ENCODE results near the gene GPRC5A.

Gene GPRC5A

DNA sequence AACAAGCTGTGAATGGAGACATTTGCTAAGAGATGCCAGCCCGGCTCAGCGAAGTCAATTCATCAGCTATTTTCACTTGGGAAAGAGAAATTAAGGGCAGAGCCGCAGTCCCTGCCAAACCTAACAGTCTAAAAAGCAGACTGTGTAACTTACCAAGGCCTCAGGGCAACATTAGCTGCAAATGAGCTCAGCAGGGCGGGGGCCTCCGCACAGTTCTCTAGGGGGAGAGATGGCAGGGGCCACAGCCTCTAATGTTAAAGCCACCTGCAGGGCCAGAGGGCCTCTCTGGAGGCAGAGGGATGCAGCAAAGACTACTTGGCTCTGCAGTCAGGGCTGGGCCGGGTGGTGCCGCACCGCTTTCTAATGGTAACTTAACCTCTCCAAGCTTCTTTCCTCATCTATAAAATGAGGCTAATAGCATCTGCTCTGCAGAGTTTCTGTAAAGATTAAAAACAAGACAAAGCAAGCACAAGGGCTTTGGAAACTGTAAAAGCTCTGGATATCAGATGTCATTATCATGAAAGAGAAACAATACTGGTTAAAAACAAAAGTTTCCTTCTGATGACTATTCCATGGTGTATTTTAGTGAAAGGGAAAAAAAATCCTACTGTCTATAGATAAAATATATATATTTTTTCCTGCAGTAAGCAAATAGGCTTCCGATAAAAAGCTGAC lies 13.4 kb upstream of the GPRC5A start:
- Mint-ChIP-seq H3K9me3 (no peaks in the 10 kb centered on the region), H3K4me3 (no peak overlapping the region), H3K27me3 (no peaks in the 10 kb centered on the region), H3K27ac (no peak overlapping the region), H3K4me1 (peaks cover 15% of the 10 kb centered on the region)
- DNase-seq (no peak), ATAC-seq (no peak)

DNA sequence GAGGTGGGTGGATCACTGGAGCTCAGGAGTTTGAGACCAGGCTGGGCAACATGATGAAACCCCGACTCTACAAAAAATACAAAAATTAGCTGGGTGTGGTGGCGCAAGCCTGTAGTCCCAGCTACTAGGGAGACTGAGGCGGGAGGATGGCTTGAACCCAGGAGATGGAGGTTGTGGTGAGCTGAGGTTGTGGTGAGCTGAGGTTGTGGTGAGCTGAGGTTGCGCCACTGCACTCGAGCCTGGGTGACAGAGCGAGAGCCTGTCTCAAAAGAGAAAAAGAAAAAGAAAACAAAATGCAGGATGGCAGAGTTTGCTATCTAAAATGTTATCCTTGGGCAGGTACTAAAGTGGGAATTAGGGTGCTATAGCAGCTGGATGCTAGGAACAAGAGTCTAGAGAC lies 10.8 kb upstream of the GPRC5A start:
- DNase-seq (no peak), ATAC-seq (peak; percentile 51)
- Mint-ChIP-seq H3K4me1 (peaks cover 15% of the 10 kb centered on the region), H3K27me3 (no peaks in the 10 kb centered on the region), H3K4me3 (no peak overlapping the region), H3K9me3 (no peaks in the 10 kb centered on the region), H3K27ac (peak overlapping the region in 1 of 2 donors; percentile 45)

DNA sequence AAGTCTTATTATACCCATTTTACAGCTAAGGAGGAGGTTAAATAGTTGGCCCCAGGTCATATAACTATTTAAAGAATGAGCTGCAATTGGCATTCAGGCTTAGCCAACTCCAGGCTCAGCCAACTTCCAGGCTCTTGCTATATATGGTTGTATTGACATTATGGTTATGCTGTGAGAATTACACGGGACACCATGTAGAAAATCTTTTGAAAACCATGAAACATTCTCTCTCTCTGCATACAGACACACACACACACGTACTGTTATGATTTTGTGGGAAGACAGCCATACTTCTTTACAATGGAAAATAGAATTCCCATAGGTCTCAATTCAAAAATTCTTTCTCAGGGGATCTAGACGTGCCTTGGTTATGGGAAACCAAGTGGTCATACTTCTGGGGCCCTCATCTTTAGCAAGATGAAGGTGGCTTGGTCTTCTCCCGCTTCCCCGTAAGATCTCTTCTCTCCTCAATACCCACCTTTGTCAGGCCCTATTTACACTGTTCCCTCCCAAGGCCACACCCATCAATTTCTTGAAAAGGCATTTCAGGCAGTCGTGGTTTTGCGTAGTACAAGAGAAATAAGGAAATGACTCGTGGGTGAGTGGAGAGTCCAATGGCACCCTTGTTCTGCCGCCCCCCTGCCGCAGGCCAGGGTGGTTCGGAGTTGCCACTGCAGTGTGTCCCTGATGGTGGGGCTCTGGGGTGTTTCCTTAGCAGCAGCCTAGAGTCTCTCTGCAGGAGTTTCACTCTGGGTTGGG lies 10.0 kb upstream of the GPRC5A start:
- Mint-ChIP-seq H3K27me3 (no peaks in the 10 kb centered on the region), H3K27ac (no peak overlapping the region), H3K4me1 (peaks cover 15% of the 10 kb centered on the region), H3K9me3 (no peaks in the 10 kb centered on the region), H3K4me3 (no peak overlapping the region)
- ATAC-seq = peak; percentile 34
- DNase-seq = no peak

DNA sequence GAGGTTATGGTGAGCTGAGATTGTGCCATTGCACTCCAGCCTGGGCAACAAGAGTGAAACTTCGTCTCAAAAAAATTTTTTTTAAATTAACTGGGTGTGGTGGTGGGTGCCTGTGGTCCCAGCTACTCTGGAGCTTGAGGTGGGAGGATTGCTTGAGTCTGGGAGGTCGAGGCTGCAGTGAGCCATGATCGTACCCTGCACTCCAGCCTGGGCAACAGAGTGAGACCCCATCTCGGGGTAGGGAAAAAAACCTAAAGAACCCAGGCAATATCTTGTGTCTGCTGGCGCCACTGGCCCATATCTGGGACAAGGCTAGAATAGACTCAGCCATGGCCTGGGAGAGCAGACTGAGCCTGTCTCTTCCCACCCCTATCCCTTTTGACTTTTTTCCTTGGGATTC lies 9.1 kb upstream of the GPRC5A start:
- no peak overlapping the region for H3K4me3 Mint-ChIP-seq
- H3K9me3 Mint-ChIP-seq = no peaks in the 10 kb centered on the region
- ATAC-seq (no peak), DNase-seq (no peak)
- H3K27me3 Mint-ChIP-seq = no peaks in the 10 kb centered on the region
- H3K27ac Mint-ChIP-seq = peak overlapping the region in 1 of 2 donors; percentile 55
- H3K4me1 Mint-ChIP-seq = peaks cover 15% of the 10 kb centered on the region

DNA sequence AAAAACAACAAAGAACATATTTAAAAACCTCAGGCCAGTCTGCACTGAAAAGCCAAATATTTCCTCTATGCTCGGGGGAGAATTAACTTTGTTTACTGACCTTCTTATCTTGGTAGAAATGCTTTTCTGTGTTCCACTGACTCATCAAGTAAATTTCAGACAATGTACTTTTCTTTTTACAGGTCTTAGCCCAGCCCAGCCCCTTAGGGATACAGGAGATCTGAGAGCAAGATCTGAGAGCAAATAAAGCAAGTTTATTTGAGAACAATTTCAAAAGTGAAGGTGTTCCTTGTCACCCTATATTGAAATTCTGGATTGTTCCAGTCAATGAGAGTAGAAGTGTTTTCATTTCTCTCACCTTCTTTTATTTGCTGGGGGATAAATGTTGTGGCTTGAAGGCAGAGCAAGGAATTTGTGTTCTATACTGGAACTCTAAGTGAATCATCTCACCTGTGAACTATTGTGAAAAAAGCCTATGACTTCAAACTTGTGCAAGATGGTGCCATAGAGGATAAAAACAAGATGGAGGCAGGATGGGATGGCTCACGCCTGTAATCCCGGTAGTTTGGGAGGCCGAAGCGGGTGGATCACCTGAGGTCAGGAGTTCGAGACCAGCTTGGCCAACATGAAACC lies 7.9 kb upstream of the GPRC5A start:
- H3K9me3 Mint-ChIP-seq = no peaks in the 10 kb centered on the region
- DNase-seq (no peak), ATAC-seq (no peak)
- H3K27ac Mint-ChIP-seq = no peak overlapping the region
- H3K27me3 Mint-ChIP-seq = peaks cover 4% of the 10 kb centered on the region
- H3K4me3 Mint-ChIP-seq = no peak overlapping the region
- peaks cover 15% of the 10 kb centered on the region for H3K4me1 Mint-ChIP-seq

DNA sequence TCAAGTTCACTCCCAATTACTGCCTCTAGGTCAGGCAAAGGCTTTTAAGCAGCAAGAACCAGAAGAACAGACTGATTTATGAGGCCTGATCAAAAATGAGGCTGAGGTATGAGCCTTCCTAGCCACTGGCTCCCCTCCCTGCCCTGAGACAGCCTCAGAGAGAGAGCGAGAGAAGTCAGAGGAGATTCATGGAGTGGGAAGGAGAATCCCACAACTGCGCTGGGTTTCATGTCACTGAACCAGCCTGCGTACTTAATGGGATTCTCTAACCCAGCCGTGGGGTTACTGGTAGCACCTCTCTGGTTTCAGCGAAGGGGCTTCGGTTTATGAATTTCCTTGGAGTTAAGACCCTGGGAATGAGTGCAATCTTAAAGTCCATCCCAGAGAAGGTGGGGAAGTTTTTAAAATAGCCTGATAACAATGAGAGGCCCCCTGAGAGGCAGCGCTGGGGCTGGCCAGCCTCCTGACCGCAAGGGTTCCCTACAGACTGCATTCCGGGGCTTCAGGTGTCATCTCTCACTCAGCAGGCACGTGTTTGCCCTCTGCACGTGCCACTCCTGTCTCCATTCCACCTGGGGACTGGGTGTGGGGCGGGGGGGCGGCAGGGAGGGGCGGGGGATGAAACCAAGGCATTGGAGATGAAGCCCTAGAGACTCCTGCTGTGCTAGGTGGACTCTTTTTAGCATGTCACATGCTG lies 6.1 kb upstream of the GPRC5A start:
- ATAC-seq = no peak

DNA sequence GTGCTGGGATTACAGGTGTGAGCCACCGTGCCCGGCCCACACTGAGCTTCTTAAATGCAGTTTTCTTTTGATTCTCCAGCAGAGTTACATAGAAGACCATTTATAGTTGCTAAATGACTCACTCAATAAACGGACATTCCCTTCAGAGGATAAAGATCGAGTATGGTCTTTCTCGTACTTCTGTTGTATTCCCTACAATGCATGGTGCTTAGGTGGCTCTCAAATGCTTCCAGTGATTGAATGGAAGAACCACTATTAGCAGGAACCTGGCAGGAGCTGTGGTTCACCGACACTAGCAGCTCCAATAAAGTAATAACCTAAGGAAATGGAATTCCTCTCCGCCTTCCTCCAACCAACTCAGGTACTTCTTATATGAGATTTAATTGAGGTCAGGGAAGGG lies 3.9 kb upstream of the GPRC5A start:
- H3K27ac Mint-ChIP-seq = no peak overlapping the region
- H3K27me3 Mint-ChIP-seq = peaks cover 40% of the 10 kb centered on the region
- ATAC-seq = no peak
- no peak for DNase-seq
- no peak overlapping the region for H3K4me3 Mint-ChIP-seq
- H3K9me3 Mint-ChIP-seq = no peaks in the 10 kb centered on the region
- H3K4me1 Mint-ChIP-seq = peaks cover 22% of the 10 kb centered on the region

More for the DNA sequence above, 6.1 kb upstream of the GPRC5A start:
- H3K9me3 Mint-ChIP-seq = no peaks in the 10 kb centered on the region
- H3K27ac Mint-ChIP-seq = peak overlapping the region in 1 of 2 donors; percentile 8
- DNase-seq = no peak
- no peak overlapping the region for H3K4me3 Mint-ChIP-seq
- peaks cover 19% of the 10 kb centered on the region for H3K4me1 Mint-ChIP-seq
- H3K27me3 Mint-ChIP-seq = peaks cover 19% of the 10 kb centered on the region

DNA sequence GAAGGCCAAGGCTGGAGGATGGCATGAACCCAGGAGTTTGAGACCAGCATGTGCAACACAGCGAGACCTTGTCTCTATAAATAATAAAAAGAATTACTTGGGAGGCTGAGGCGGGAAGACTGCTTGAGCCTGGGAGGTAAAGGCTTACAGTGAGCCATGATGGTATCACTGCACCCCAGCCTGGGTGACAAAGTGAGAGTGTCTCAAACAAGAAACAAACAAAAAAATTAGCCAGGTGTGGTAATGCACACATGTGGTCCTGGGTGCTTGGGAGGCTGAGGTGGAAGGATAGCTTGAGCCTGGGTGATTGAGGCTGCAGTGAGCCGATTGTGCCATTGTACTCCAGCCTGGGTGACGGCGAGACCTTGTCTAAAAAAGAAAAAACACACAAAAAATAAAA lies 1.7 kb upstream of the GPRC5A start:
- no peak for DNase-seq
- Mint-ChIP-seq H3K27me3 (peaks cover 49% of the 10 kb centered on the region), H3K4me3 (no peak overlapping the region), H3K9me3 (no peaks in the 10 kb centered on the region), H3K27ac (no peak overlapping the region), H3K4me1 (peaks cover 22% of the 10 kb centered on the region)
- no peak for ATAC-seq

DNA sequence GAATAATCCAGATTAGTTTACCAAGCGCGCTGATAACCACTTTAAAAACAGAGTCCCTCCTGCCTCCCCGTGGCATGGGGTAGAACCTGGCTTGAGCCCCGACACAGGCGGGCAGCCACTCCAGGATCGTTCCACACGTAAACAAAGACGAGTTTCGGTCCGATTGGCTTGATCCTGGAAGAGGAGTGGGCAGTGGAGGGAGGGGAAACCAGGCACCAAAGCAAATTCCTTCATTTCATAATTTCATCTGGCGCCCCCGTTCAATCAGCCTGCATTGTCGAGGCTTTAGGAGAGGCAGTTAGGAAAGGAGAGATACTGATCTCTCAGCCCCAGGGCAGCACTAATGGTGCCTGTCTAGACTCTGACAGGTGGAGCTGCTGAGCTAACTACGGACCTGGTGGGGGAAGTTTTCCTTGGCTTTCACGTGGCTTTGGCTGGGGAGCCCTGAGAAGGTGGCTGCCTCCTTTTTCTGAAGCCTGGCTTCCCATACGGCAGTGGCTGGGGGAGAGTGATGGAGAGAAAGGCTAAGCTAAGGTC lies 751 bp upstream of the GPRC5A start:
- peak; percentile 30 to 44 for DNase-seq
- Mint-ChIP-seq H3K27ac (peak overlapping the region; percentile 91 to 94), H3K27me3 (peaks cover 49% of the 10 kb centered on the region), H3K4me1 (peaks cover 22% of the 10 kb centered on the region), H3K4me3 (peak overlapping the region; percentile 90 to 92), H3K9me3 (no peaks in the 10 kb centered on the region)
- peak; percentile 76 for ATAC-seq

DNA sequence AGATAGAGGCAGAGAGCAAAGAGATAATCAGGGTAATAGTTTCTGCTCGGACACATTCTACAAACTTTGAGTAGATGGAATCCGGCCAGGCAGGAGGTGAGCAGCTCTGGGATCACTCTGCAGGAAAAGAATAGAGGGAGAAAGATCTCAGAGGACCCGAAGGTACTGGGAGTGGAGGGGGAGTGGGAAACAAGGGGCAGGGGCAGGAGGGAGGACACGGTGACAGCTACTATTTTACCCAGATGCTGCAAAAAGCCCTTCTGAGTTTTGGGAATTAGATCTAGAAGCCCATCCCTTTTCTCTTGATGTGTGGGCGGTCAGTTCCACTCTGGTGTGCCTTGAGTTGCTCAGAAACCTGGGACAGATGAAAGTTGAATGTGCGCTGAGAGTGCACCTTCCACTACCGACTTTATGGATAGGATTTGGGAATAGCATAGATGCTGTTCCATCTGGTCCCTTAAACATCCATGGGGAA lies 556 bp downstream of the GPRC5A start:
- no peak for DNase-seq

DNA sequence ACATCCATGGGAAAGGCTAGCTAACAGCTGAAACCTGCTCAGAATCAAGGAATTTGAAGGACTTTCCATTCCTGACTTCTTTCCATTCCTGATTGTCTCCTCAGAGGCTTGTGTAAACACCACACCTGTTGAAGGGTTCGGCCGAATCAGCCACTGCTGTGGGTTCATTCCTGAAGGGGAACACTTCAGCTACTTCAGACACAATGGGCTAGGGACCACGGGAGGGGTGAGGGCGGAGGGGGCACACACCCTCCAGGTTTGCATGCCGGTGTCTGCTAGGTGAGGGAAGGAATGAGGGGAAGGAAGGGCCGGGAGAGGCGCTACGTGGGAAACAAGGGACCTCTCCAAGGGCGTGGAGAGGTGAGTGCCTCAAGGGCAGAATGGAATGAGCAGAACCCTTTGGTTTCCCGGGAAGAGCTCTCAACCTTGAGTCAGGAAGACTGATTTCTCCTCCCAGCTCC lies 1.3 kb downstream of the GPRC5A start:
- peak overlapping the region in 1 of 2 donors; percentile 31 for H3K27ac Mint-ChIP-seq

More for the DNA sequence above, 556 bp downstream of the GPRC5A start:
- no peak for ATAC-seq
- Mint-ChIP-seq H3K9me3 (no peaks in the 10 kb centered on the region), H3K27me3 (peaks cover 49% of the 10 kb centered on the region), H3K27ac (no peak overlapping the region), H3K4me1 (peaks cover 22% of the 10 kb centered on the region), H3K4me3 (peak overlapping the region; percentile 90 to 92)

DNA sequence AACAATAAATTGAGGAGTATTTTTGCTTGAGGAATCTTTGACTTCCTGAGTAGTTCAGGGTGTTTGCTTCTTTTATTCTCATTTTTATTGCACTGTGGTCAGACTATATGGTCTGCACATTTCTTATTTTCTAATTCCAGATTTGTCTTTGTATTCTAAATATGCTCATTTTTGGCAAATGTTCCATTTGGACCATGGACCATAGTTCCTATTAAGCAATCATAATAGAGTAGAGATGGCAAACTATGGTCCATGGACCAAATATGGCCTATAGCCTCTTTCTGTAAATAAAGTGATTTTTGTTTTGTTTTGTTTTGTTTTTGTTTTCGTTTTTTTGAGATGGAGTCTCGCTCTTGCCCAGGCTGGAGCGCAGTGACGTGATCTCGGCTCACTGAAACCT lies 2.1 kb downstream of the GPRC5A start:
- Mint-ChIP-seq H3K4me3 (no peak overlapping the region), H3K27me3 (peaks cover 46% of the 10 kb centered on the region), H3K27ac (no peak overlapping the region), H3K9me3 (no peaks in the 10 kb centered on the region), H3K4me1 (peaks cover 22% of the 10 kb centered on the region)
- ATAC-seq = no peak
- no peak for DNase-seq

More for the DNA sequence above, 1.3 kb downstream of the GPRC5A start:
- ATAC-seq (no peak), DNase-seq (no peak)
- Mint-ChIP-seq H3K4me3 (no peak overlapping the region), H3K9me3 (no peaks in the 10 kb centered on the region), H3K4me1 (peaks cover 22% of the 10 kb centered on the region), H3K27me3 (peaks cover 49% of the 10 kb centered on the region)

DNA sequence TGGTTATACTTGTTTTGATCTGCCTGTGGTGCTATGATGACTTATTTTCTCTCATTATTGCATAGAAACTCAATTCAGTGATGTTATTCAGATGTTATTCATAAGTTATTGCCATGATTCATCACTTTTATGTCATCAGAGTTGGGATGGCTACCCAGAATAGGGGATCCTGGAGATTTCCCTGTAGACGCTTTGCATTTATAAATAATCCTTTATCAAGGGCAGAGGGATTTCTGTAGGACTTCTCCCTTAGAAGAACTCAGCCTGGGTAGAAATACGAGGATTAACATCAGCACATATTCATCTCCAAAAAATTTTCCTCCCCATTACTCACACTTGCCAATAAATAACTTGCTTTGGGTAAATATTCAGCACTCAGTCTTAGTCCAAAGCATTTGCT lies 4.9 kb downstream of the GPRC5A start:
- H3K9me3 Mint-ChIP-seq = no peaks in the 10 kb centered on the region
- no peak for ATAC-seq
- peaks cover 23% of the 10 kb centered on the region for H3K27me3 Mint-ChIP-seq
- DNase-seq = no peak
- H3K4me1 Mint-ChIP-seq = peaks cover 26% of the 10 kb centered on the region
- no peak overlapping the region for H3K27ac Mint-ChIP-seq
- H3K4me3 Mint-ChIP-seq = no peak overlapping the region

DNA sequence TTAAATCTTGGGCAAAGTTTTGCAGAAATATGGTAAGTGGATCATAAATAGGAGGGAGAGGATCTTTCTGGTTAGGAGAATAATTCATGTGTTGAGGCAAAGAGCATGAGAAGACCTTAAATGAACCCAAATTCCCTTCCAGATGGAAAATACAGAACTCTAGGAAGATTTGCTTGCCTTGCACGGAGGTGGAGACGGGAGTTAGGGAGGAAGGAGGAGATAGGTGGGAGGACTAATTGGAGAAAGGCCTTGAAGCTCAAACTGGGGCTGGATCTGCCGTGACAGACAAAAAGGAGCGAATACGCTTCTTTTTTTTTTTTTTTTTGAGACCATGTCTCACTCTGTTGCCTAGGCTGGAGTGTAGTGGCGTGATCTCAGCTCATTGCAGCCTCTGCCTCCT lies 5.9 kb downstream of the GPRC5A start:
- peaks cover 18% of the 10 kb centered on the region for H3K4me1 Mint-ChIP-seq
- ATAC-seq = no peak
- peaks cover 24% of the 10 kb centered on the region for H3K27me3 Mint-ChIP-seq
- no peak overlapping the region for H3K4me3 Mint-ChIP-seq
- H3K9me3 Mint-ChIP-seq = no peaks in the 10 kb centered on the region
- no peak for DNase-seq
- no peak overlapping the region for H3K27ac Mint-ChIP-seq

DNA sequence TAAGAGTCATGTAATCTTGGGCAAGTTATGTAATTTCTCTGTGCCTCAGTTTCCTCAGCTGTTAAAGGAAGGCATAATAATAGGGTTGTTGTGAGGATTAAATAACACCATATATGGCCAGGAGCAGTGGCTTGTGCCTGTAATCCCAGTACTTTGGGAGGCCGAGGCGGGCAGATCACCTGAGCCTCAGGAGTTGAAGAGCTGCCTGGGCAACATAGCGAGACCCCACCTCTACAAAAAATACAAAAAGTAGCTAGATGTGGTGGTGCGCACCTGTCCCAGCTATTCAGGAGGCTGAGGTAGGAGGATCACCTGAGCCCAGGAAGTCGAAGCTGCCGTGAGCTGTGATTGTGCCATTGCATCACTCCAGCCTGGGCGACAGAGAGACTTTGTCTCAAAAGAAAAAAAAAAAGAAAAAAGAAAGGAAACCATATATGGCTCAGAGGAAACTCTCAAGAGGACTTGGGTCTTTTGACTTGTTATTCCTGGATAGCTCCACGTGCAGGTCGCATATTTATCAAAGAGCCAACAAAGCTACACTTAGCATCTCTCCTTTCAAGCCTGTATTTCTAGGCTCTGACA lies 6.9 kb downstream of the GPRC5A start:
- peak overlapping the region in 1 of 2 donors; percentile 26 for H3K27ac Mint-ChIP-seq
- peaks cover 14% of the 10 kb centered on the region for H3K27me3 Mint-ChIP-seq
- H3K4me1 Mint-ChIP-seq = peaks cover 18% of the 10 kb centered on the region

More for the DNA sequence above, 6.9 kb downstream of the GPRC5A start:
- DNase-seq = no peak
- no peak for ATAC-seq
- no peak overlapping the region for H3K4me3 Mint-ChIP-seq
- no peaks in the 10 kb centered on the region for H3K9me3 Mint-ChIP-seq

All from stimulated activated naive CD8-positive, alpha-beta T cell treated with anti-CD3 and anti-CD28 coated beads, Interleukin-15, amount 100 ng/mL, for 72 hours (primary cell).